Loucy (cell line): ENCODE results near the gene ENO4.

Experiments
- CTCF ChIP-seq: fragments of 200-600 bp; sonication (generic); conservative IDR thresholded peaks from 2 replicates; pipeline ENCODE4 v1.5.1; 2014; ENCODE audit warnings: mild to moderate bottlenecking, antibody characterized with exemption, low read length
- EZH2phosphoT487 ChIP-seq: fragments of 200-600 bp; IDR thresholded peaks from 2 replicates; pipeline ENCODE4 v1.6.1; 2018; ENCODE audit warnings: antibody characterized with exemption, mild to moderate bottlenecking, moderate library complexity, borderline replicate concordance

GRCh38 chr10:116931806-116932205 lies 82.5 kb downstream of the ENO4 start:
- TF ChIP-seq CTCF, result no peak
- no peak for TF ChIP-seq EZH2phosphoT487
